Mesendoderm (in vitro differentiated cells): ENCODE measurements around the gene TREM2.
"Not testable (repeated sequence)": the region's sequence is repeated elsewhere in the genome, so short reads cannot be mapped to it uniquely, and the experiment has no call there.

Experiments used
- DNase-seq: peaks from one replicate; pipeline ENCODE4 v3.0.0; 2013
- H2AK5ac ChIP-seq: 2 replicates; pipeline ENCODE4 v1.6.1; 2013; ENCODE audit warnings: low read length, inconsistent platforms
- H2BK120ac ChIP-seq: 2 replicates; pipeline ENCODE4 v1.6.1; 2013; ENCODE audit warnings: low read depth, mild to moderate bottlenecking, low read length, moderate library complexity, mixed read lengths
- H2BK15ac ChIP-seq: replicated peaks from 2 replicates; pipeline ENCODE4 v1.6.1; 2013; ENCODE audit warnings: low read depth, mild to moderate bottlenecking, moderate library complexity
- H2BK5ac ChIP-seq: 2 replicates; pipeline ENCODE4 v1.6.1; 2013; ENCODE audit warnings: low read length, inconsistent platforms
- H3K18ac ChIP-seq: 2 replicates; pipeline ENCODE4 v1.6.1; 2013; ENCODE audit warnings: mild to moderate bottlenecking, low read length, mixed read lengths
- H3K23ac ChIP-seq: one replicate; pipeline ENCODE4 v1.6.1; 2013; ENCODE audit warnings: low read length
- H3K27ac ChIP-seq: 2 replicates; pipeline ENCODE4 v1.5.1; 2013; ENCODE audit warnings: low read depth, mild to moderate bottlenecking, inconsistent platforms, low read length, moderate library complexity
- H3K27me3 ChIP-seq: 2 replicates; pipeline ENCODE4 v1.6.1; 2013; ENCODE audit warnings: low read length, control low read depth, mild to moderate bottlenecking, inconsistent platforms; ENCODE audit not compliant: insufficient read depth, poor library complexity
- H3K36me3 ChIP-seq: 2 replicates; pipeline ENCODE4 v1.6.1; 2013; ENCODE audit warnings: low read length, inconsistent platforms; ENCODE audit not compliant: control insufficient read depth, insufficient read depth
- H3K4ac ChIP-seq: one replicate; pipeline ENCODE4 v1.6.1; 2013; ENCODE audit warnings: low read depth, mild to moderate bottlenecking, low read length, moderate library complexity
- H3K4me1 ChIP-seq: 2 replicates; pipeline ENCODE4 v1.6.1; 2013; ENCODE audit warnings: low read depth, low read length, inconsistent platforms; ENCODE audit not compliant: control insufficient read depth
- H3K4me2 ChIP-seq: 2 replicates; pipeline ENCODE4 v1.6.1; 2013; ENCODE audit warnings: low read length
- H3K4me3 ChIP-seq: 2 replicates; pipeline ENCODE4 v1.5.1; 2013; ENCODE audit warnings: mild to moderate bottlenecking, low read length
- H3K56ac ChIP-seq: one replicate; pipeline ENCODE4 v1.6.1; 2013; ENCODE audit warnings: low read length
- H3K79me1 ChIP-seq: 2 replicates; pipeline ENCODE4 v1.6.1; 2013; ENCODE audit warnings: low read length, inconsistent platforms
- H3K79me2 ChIP-seq: 2 replicates; pipeline ENCODE4 v1.6.1; 2013; ENCODE audit warnings: mild to moderate bottlenecking, low read length; ENCODE audit not compliant: control insufficient read depth, insufficient read depth
- H3K9ac ChIP-seq: 2 replicates; pipeline ENCODE4 v1.6.1; 2013; ENCODE audit warnings: low read length, inconsistent platforms
- H4K5ac ChIP-seq: one replicate; pipeline ENCODE4 v1.6.1; 2013; ENCODE audit warnings: low read length
- H4K8ac ChIP-seq: one replicate; pipeline ENCODE4 v1.6.1; 2013; ENCODE audit warnings: low read depth, mild to moderate bottlenecking, control low read depth, low read length, moderate library complexity
- WGBS: extraction: QIAGEN DNeasy Blood & Tissue Kit; methylation state at CpG from one replicate; pipeline ENCODE4 v1.1.7; 2013; ENCODE audit warnings: low lambda C conversion rate, missing lambda C conversion rate; ENCODE audit not compliant: insufficient coverage; ENCODE audit errors: extremely low coverage; 5-methylcytosine and 5-hydroxymethylcytosine counted together

Gene TREM2

GRCh38 chr6:41193884-41194283 lies 31.0 kb upstream of the TREM2 start:
- no peak overlapping the region for H3K23ac ChIP-seq

DNA sequence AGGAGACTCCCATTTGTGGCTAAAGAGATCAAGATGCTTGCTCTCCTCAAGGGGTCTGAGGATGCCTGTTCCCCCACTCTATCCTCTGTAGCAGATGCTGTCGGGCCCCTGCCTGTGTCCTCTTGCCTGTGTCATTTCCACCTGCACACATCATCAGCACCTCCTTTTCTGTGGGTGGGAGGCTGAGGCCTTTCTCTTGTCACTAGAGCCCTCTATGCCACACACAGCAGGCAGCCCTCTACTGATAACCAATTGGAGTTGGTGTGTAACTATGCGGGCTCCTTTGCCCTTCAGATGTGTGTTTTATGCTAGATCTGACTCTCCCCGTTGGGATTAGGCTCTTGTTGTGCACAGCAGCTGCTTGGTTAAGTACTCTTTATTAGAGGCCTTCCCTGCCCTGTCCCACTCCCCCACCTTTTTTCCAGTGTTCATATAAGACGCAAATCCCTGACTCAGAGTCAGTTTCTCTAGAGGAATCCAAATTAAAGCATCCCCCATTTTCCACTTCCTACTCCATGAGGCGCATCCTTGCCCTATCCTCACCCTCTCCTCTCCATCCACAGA lies 30.3 kb upstream of the TREM2 start:
- Histone ChIP-seq H3K27me3 (no peaks in the 10 kb centered on the region), H3K27ac (no peak overlapping the region), H3K4me2 (no peak overlapping the region), H3K79me2 (no peaks in the 10 kb centered on the region), H2BK120ac (no peak overlapping the region), H3K9ac (no peak overlapping the region), H3K56ac (no peak overlapping the region), H3K79me1 (no peaks in the 10 kb centered on the region), H2BK15ac (no peak overlapping the region), H3K4me1 (no peaks in the 10 kb centered on the region), H3K18ac (no peak overlapping the region), H4K8ac (no peak overlapping the region), H2AK5ac (no peak overlapping the region), H3K4ac (no peak overlapping the region), H3K23ac (no peak overlapping the region), H3K4me3 (no peak overlapping the region), H4K5ac (no peak overlapping the region), H3K36me3 (no peaks in the 10 kb centered on the region), H2BK5ac (no peak overlapping the region)
- no CpG with 5 or more reads among the region's 5 CpGs for WGBS
- no peak for DNase-seq

More at GRCh38 chr6:41193884-41194283, 31.0 kb upstream of the TREM2 start:
- H3K4me2 ChIP-seq, result no peak overlapping the region
- H3K4ac ChIP-seq, result no peak overlapping the region
- no peaks in the 10 kb centered on the region for H3K36me3 ChIP-seq
- no peak overlapping the region for H2BK120ac ChIP-seq
- no peak overlapping the region for H3K18ac ChIP-seq
- H2BK5ac ChIP-seq, result no peak overlapping the region
- no peak for DNase-seq
- H3K56ac ChIP-seq, result no peak overlapping the region
- H4K8ac ChIP-seq, result no peak overlapping the region
- H4K5ac ChIP-seq, result no peak overlapping the region
- no peak overlapping the region for H3K9ac ChIP-seq
- H2AK5ac ChIP-seq, result no peak overlapping the region
- no peak overlapping the region for H3K27ac ChIP-seq
- no peaks in the 10 kb centered on the region for H3K4me1 ChIP-seq
- WGBS, result 100% methylated on average over 1 of the region's 5 CpGs
- H3K79me2 ChIP-seq, result no peaks in the 10 kb centered on the region
- no peaks in the 10 kb centered on the region for H3K27me3 ChIP-seq
- H3K79me1 ChIP-seq, result no peaks in the 10 kb centered on the region
- H2BK15ac ChIP-seq, result no peak overlapping the region
- H3K4me3 ChIP-seq, result no peak overlapping the region

DNA sequence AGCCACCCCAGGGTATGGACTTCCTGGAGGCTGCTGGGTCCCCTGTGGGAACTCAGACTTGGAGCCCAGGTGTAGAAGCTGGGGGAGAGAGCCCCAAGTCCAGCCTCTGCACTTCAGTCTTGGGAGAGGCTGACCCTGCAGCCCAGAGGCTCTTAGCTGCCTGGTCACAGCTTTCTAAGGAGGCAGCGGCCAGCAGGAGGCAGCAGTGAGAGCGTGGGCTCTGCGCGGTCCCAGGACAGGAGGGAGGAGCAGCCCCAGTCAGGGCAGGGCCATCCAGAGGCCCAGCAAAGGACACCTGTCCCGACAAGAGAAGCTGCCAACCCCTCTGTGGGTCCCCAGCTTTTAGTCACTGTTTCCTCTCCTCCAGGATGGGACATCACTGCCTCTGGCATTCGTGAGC lies 28.7 kb upstream of the TREM2 start:
- Histone ChIP-seq H3K4me3 (no peak overlapping the region), H3K4me1 (no peaks in the 10 kb centered on the region), H4K8ac (no peak overlapping the region), H2BK15ac (no peak overlapping the region), H3K4ac (no peak overlapping the region), H2BK5ac (no peak overlapping the region), H4K5ac (no peak overlapping the region), H3K23ac (no peak overlapping the region), H3K79me1 (no peaks in the 10 kb centered on the region), H3K36me3 (no peaks in the 10 kb centered on the region), H3K56ac (no peak overlapping the region), H3K79me2 (no peaks in the 10 kb centered on the region), H3K9ac (no peak overlapping the region), H3K27ac (no peak overlapping the region), H3K27me3 (no peaks in the 10 kb centered on the region), H3K4me2 (no peak overlapping the region), H2BK120ac (no peak overlapping the region), H2AK5ac (no peak overlapping the region), H3K18ac (no peak overlapping the region)
- peak; percentile 78 for DNase-seq
- WGBS, result no CpG with 5 or more reads among the region's 6 CpGs

DNA sequence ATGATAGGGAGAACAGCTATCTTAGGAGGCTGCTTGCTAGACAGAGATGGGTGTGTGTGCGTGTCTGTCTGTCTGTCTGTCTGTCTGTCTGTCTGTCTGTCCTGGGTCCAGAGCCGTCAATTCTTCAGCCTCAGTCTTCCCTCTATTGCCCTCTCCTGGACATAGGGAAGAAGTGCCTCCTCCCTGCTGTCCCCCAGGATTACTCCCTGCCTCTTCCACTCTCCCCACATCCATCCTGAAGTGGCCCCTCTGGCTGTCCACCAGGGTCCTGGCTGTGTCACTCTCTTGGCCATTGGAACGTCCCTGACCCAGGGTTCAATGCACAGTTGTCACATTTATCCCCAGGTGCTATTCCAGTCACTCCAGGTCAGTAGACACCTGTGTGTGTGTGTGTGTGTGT lies 27.9 kb upstream of the TREM2 start:
- no peaks in the 10 kb centered on the region for H3K79me1 ChIP-seq
- no peak overlapping the region for H2AK5ac ChIP-seq
- no peak overlapping the region for H3K4me2 ChIP-seq
- no peak overlapping the region for H4K8ac ChIP-seq
- no peak overlapping the region for H2BK120ac ChIP-seq
- H4K5ac ChIP-seq, result no peak overlapping the region
- H2BK5ac ChIP-seq, result no peak overlapping the region
- no peak overlapping the region for H3K4me3 ChIP-seq
- no peak overlapping the region for H3K23ac ChIP-seq
- no peak overlapping the region for H3K9ac ChIP-seq
- H3K4ac ChIP-seq, result no peak overlapping the region
- no peak overlapping the region for H2BK15ac ChIP-seq
- H3K27ac ChIP-seq, result no peak overlapping the region
- H3K79me2 ChIP-seq, result no peaks in the 10 kb centered on the region
- DNase-seq, result no peak
- no peaks in the 10 kb centered on the region for H3K4me1 ChIP-seq
- H3K18ac ChIP-seq, result no peak overlapping the region
- H3K56ac ChIP-seq, result no peak overlapping the region
- no peaks in the 10 kb centered on the region for H3K27me3 ChIP-seq
- no CpG with 5 or more reads among the region's 3 CpGs for WGBS
- H3K36me3 ChIP-seq, result no peaks in the 10 kb centered on the region

- no peak overlapping the region for H3K4me2 ChIP-seq
- H3K79me1 ChIP-seq, result no peaks in the 10 kb centered on the region
- H3K9ac ChIP-seq, result no peak overlapping the region
- no peak overlapping the region for H3K18ac ChIP-seq
- H2BK120ac ChIP-seq, result no peak overlapping the region
- H2BK5ac ChIP-seq, result no peak overlapping the region
- no peaks in the 10 kb centered on the region for H3K4me1 ChIP-seq
- H3K79me2 ChIP-seq, result no peaks in the 10 kb centered on the region
- no CpG with 5 or more reads among the region's 2 CpGs for WGBS
- no peak overlapping the region for H4K5ac ChIP-seq
- H2AK5ac ChIP-seq, result no peak overlapping the region
- H3K4me3 ChIP-seq, result no peak overlapping the region
- no peak overlapping the region for H2BK15ac ChIP-seq
- no peak overlapping the region for H3K56ac ChIP-seq
- H3K27me3 ChIP-seq, result no peaks in the 10 kb centered on the region
- H3K36me3 ChIP-seq, result no peaks in the 10 kb centered on the region
- H3K27ac ChIP-seq, result no peak overlapping the region
- H3K4ac ChIP-seq, result no peak overlapping the region
- H3K23ac ChIP-seq, result no peak overlapping the region
- no peak overlapping the region for H4K8ac ChIP-seq
- DNase-seq, result no peak
Observed at GRCh38 chr6:41189967-41190366, 27.1 kb upstream of the TREM2 start.

- H3K4ac ChIP-seq, H3K56ac ChIP-seq, H2BK120ac ChIP-seq, H2AK5ac ChIP-seq, H3K36me3 ChIP-seq, H2BK5ac ChIP-seq, H3K9ac ChIP-seq, H4K8ac ChIP-seq, H4K5ac ChIP-seq, H3K4me2 ChIP-seq, H3K27ac ChIP-seq, H3K18ac ChIP-seq, H2BK15ac ChIP-seq, H3K27me3 ChIP-seq, H3K23ac ChIP-seq, H3K79me2 ChIP-seq, H3K79me1 ChIP-seq, H3K4me3 ChIP-seq, H3K4me1 ChIP-seq: not testable (repeated sequence)
- peak; percentile 39 for DNase-seq
Observed at GRCh38 chr6:41189046-41189445, 26.1 kb upstream of the TREM2 start.
